Testis (tissue), 2 donors: ENCODE results near the gene SLC6A17.

ENCODE experiments used
- POLR2A ChIP-seq: fragments of 450-650 bp; IDR thresholded peaks from one replicate; pipeline ENCODE4 v1.6.1; 2017; ENCODE audit warnings: antibody characterized with exemption, mild to moderate bottlenecking, moderate library complexity
- TF ChIP-seq, protein P1 (sequence below), 3 experiments: fragments of 450-650 bp in 2 of 3; fragments of 200-600 bp in 1 of 3; sonication (generic) in 1 of 3; IDR thresholded peaks; one replicate each; pipeline ENCODE4 v1.5.1; 2016 to 2019; ENCODE audit warnings: antibody characterized with exemption in 3 of 3, mild to moderate bottlenecking in 2 of 3, moderate library complexity in 1 of 3

DNA sequence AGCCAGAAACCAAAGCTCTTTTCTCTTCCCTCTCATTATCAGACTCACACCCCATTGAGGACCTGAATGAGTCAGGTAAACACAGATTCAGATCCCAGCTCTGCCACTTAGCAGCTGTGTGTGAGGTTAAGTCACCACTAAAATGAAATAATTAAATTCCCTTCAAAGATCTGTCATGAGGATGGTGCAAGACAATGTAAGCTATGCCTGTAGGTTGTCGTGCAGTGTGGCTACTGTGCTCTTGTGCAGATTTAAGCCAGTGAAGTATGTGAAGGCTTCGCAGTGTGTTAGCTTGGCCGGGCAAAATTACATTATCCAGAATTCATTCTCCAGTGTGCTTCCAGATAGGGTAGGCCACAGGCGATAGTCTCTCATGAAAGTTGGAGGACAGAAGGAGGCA, 24.5 kb upstream of the SLC6A17 start:
- TF ChIP-seq, protein P1, sequence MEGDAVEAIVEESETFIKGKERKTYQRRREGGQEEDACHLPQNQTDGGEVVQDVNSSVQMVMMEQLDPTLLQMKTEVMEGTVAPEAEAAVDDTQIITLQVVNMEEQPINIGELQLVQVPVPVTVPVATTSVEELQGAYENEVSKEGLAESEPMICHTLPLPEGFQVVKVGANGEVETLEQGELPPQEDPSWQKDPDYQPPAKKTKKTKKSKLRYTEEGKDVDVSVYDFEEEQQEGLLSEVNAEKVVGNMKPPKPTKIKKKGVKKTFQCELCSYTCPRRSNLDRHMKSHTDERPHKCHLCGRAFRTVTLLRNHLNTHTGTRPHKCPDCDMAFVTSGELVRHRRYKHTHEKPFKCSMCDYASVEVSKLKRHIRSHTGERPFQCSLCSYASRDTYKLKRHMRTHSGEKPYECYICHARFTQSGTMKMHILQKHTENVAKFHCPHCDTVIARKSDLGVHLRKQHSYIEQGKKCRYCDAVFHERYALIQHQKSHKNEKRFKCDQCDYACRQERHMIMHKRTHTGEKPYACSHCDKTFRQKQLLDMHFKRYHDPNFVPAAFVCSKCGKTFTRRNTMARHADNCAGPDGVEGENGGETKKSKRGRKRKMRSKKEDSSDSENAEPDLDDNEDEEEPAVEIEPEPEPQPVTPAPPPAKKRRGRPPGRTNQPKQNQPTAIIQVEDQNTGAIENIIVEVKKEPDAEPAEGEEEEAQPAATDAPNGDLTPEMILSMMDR (IDR thresholded peaks at IDR 0.05), result no peak
- no peak for TF ChIP-seq POLR2A
